Endothelial cell of umbilical vein (primary cell): ENCODE results near the gene ALS2. TPM values are rescaled to one million over a fixed set of nuclear protein-coding genes. Genes with fewer than 3 reads are reported as not detected.

Experiments used
- BruUV-seq: library from RNA; stranded (reverse); fragments of 400-500 nt; replicated peaks from 2 replicates; lab custom pipeline; 2021; lab: Mats Ljungman, UMichigan
- CTCF ChIA-PET: fragments of 300-600, 350-600 bp; sonication (Branson Sonifier 250); formaldehyde crosslinking; loops from one replicate; lab custom pipeline; 2021; ENCODE audit warnings: antibody characterized with exemption, inconsistent platforms; lab: Charles Lee
- POLR2A ChIA-PET: fragments of 300-600, 350-600 bp; sonication (Branson Sonifier 250); formaldehyde crosslinking; loops from one replicate; lab custom pipeline; 2021; ENCODE audit warnings: antibody characterized with exemption, inconsistent platforms; lab: Charles Lee
- DNase-seq: peaks from one replicate; pipeline ENCODE4 v3.0.0-alpha.2; 2011; ENCODE audit warnings: low read depth, low spot score
- FAIRE-seq: peaks from 2 replicates; lab custom pipeline; 2011; peaks lifted over from hg19 to GRCh38; lab: Jason Lieb, UNC
- H2AFZ ChIP-seq: 2 replicates; pipeline ENCODE4 v1.6.0; 2012; ENCODE audit warnings: low read depth, low read length, control low read depth, inconsistent platforms
- H3K27ac ChIP-seq: 2 replicates; pipeline ENCODE4 v1.5.1; 2011; ENCODE audit warnings: low read depth, mild to moderate bottlenecking, control low read depth, low read length, moderate library complexity; ENCODE audit not compliant: insufficient read depth
- H3K27me3 ChIP-seq, 2 experiments: 2 replicates each; pipeline versions ENCODE4 v1.6.0 to v1.6.1; 2011; ENCODE audit warnings: low read length in 2 of 2, mixed read lengths in 1 of 2; ENCODE audit not compliant: control insufficient read depth in 2 of 2, insufficient read depth in 2 of 2
- H3K36me3 ChIP-seq, 2 experiments: 2 replicates in 1 of 2; 3 replicates in 1 of 2; pipeline ENCODE4 v1.5.1; 2011; ENCODE audit warnings: low read length in 2 of 2, mild to moderate bottlenecking in 1 of 2, moderate library complexity in 1 of 2; ENCODE audit not compliant: control insufficient read depth in 2 of 2, insufficient read depth in 2 of 2; ENCODE audit errors: extremely low read depth in 1 of 2
- H3K4me1 ChIP-seq: 3 replicates; pipeline ENCODE4 v1.5.1; 2011; ENCODE audit warnings: mild to moderate bottlenecking, low read length; ENCODE audit not compliant: control insufficient read depth, insufficient read depth; ENCODE audit errors: extremely low read depth
- H3K4me2 ChIP-seq: 2 replicates; pipeline ENCODE4 v1.6.1; 2011; ENCODE audit warnings: low read length, control low read depth, mixed read lengths; ENCODE audit not compliant: insufficient read depth
- H3K4me3 ChIP-seq, 3 experiments: fragments of 200-600 bp in 1 of 3; sonication (generic), shearing (Covaris generic) in 1 of 3; replicated peaks in 1 of 3; 2 replicates each; pipeline ENCODE4 v1.5.1; 2011 to 2016; ENCODE audit warnings: control low read depth in 3 of 3, low read length in 3 of 3, mild to moderate bottlenecking in 2 of 3, inconsistent platforms in 1 of 3, low read depth in 1 of 3, moderate library complexity in 1 of 3; ENCODE audit not compliant: insufficient read depth in 1 of 3
- H3K79me2 ChIP-seq: 2 replicates; pipeline ENCODE4 v1.6.0; 2012; ENCODE audit warnings: low read length, inconsistent platforms; ENCODE audit not compliant: control insufficient read depth, insufficient read depth
- H3K9ac ChIP-seq: replicated peaks from 2 replicates; pipeline ENCODE3; 2011; ENCODE audit warnings: low read length, control low read depth; ENCODE audit not compliant: insufficient read depth; ENCODE audit errors: extremely low read depth
- H3K9me1 ChIP-seq: replicated peaks from 3 replicates; pipeline ENCODE4 v1.6.0; 2011; ENCODE audit warnings: mild to moderate bottlenecking, low read length; ENCODE audit not compliant: control insufficient read depth, insufficient read depth; ENCODE audit errors: extremely low read depth
- H3K9me3 ChIP-seq: replicated peaks from 2 replicates; pipeline ENCODE4 v1.5.1; 2012; ENCODE audit warnings: low read length, inconsistent platforms; ENCODE audit not compliant: control insufficient read depth, insufficient read depth
- H4K20me1 ChIP-seq: replicated peaks from 2 replicates; pipeline ENCODE3; 2011; ENCODE audit warnings: mild to moderate bottlenecking, low read length; ENCODE audit not compliant: control insufficient read depth, insufficient read depth; ENCODE audit errors: extremely low read depth
- EZH2 ChIP-seq: IDR thresholded peaks from 2 replicates; pipeline ENCODE4 v1.6.1; 2012; ENCODE audit warnings: borderline replicate concordance, low read depth, mild to moderate bottlenecking, moderate library complexity, low read length, inconsistent platforms; ENCODE audit not compliant: severe bottlenecking
- FOS ChIP-seq: IDR thresholded peaks from 2 replicates; pipeline ENCODE4 v1.6.1; 2011; ENCODE audit warnings: mild to moderate bottlenecking, low read length, moderate library complexity, borderline replicate concordance; ENCODE audit not compliant: insufficient read depth
- GATA2 ChIP-seq: IDR thresholded peaks from 2 replicates; pipeline ENCODE4 v1.7.0; 2011; ENCODE audit warnings: low read depth, mild to moderate bottlenecking, moderate library complexity, mixed read lengths, low read length; ENCODE audit not compliant: insufficient read length, insufficient read depth
- JUN ChIP-seq: IDR thresholded peaks from 2 replicates; pipeline ENCODE4 v1.6.1; 2011; ENCODE audit warnings: borderline replicate concordance, low read depth; ENCODE audit not compliant: insufficient read length, insufficient read depth
- MAX ChIP-seq: IDR thresholded peaks from 2 replicates; pipeline ENCODE4 v1.6.1; 2011; ENCODE audit not compliant: insufficient read depth, insufficient read length
- MYC ChIP-seq: IDR thresholded peaks from one replicate; pipeline ENCODE4 v1.6.1; 2011; ENCODE audit warnings: mild to moderate bottlenecking, low read depth, low read length
- POLR2A ChIP-seq: IDR thresholded peaks from 2 replicates; pipeline ENCODE4 v1.6.1; 2012; ENCODE audit warnings: low read depth, mild to moderate bottlenecking, control low read depth, low read length
- POLR2AphosphoS5 ChIP-seq: IDR thresholded peaks from 2 replicates; pipeline ENCODE4 v1.6.1; 2012; ENCODE audit warnings: low read depth, mild to moderate bottlenecking, control low read depth, low read length, moderate library complexity; ENCODE audit not compliant: insufficient read depth
- dilution Hi-C: fragments of 300-500 bp; cut with MboI; formaldehyde crosslinking; loops from one replicate; pipeline ENCODE4 v1.15.0; 2019; ENCODE audit warnings: low sequenced_read_pairs; ENCODE audit not compliant: extremely low pct_ligation_motif_present
- intact Hi-C: fragments of 100-400 bp; cut with micrococcal nuclease; formaldehyde crosslinking; loops from one replicate; pipeline ENCODE4 v1.10.0; 2022
- polyA plus RNA-seq, 4 experiments: library from polyadenylated mRNA; depleted of rRNA in 3 of 4; stranded (reverse) in 3 of 4; unstranded in 1 of 4; fragments of >200 nt; gene quantifications; 2 replicates each; pipeline versions ENCODE4 v1.2.1 to v1.2.3, GENCODE V29; 2011 to 2012; ENCODE audit warnings: missing spikeins in 1 of 4
- total RNA-seq: library from RNA; stranded (reverse); gene quantifications from 2 replicates; pipeline ENCODE4 v1.2.3, GENCODE V29; 2021
- TF ChIP-seq, protein P1 (sequence below), 2 donors: IDR thresholded peaks; 1 replicate in 1 of 2; 2 replicates in 1 of 2; pipeline ENCODE4 v1.5.1; 2011; ENCODE audit warnings: low read length in 2 of 2, mild to moderate bottlenecking in 2 of 2, moderate library complexity in 2 of 2, control low read depth in 1 of 2, inconsistent platforms in 1 of 2, low read depth in 1 of 2; ENCODE audit not compliant: insufficient read depth in 1 of 2; ENCODE audit errors: extremely low read depth in 1 of 2

The ALS2 gene
- total and polyA plus RNA-seq, 2 donors (not counting 3 experiments of a cell fraction or from before 2014, with no cell fraction given) = 13.1 to 36.1 TPM

DNA sequence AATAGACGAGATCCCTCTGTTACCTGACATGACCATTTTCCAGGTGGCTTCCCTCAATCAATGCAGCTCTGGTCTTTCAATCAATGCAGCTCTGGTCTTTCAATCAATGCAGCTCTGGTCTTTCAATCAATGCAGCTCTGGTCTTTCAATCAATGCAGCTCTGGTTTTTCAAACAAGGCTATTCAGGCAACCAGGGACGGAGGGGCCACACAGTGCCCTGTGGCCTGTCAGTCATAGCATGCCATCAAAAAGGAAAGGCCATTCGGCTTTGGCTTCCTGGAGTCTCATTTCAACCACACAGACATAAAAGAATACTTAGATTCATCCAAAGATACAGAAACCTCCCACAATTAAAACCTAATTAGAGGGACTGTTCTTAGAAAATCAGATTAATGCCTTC is 95.6 kb downstream of the ALS2 start:
- H3K9me1 ChIP-seq = no peaks in the 10 kb centered on the region
- H3K9me3 ChIP-seq = no peaks in the 10 kb centered on the region
- intact Hi-C loops (no loop called here), dilution Hi-C loops (no loop called here)
- no peak overlapping the region for H3K9ac ChIP-seq
- TF ChIP-seq MYC = no peak
- TF ChIP-seq JUN = no peak
- no peak for TF ChIP-seq MAX
- TF ChIP-seq, protein P1, sequence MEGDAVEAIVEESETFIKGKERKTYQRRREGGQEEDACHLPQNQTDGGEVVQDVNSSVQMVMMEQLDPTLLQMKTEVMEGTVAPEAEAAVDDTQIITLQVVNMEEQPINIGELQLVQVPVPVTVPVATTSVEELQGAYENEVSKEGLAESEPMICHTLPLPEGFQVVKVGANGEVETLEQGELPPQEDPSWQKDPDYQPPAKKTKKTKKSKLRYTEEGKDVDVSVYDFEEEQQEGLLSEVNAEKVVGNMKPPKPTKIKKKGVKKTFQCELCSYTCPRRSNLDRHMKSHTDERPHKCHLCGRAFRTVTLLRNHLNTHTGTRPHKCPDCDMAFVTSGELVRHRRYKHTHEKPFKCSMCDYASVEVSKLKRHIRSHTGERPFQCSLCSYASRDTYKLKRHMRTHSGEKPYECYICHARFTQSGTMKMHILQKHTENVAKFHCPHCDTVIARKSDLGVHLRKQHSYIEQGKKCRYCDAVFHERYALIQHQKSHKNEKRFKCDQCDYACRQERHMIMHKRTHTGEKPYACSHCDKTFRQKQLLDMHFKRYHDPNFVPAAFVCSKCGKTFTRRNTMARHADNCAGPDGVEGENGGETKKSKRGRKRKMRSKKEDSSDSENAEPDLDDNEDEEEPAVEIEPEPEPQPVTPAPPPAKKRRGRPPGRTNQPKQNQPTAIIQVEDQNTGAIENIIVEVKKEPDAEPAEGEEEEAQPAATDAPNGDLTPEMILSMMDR (IDR thresholded peaks at IDR 0.05; ENCODE audit: extremely low read depth in 1 of 2, insufficient read depth in 1 of 2, low read depth in 1 of 2, low read length in 2 of 2) = no peak
- no peak for TF ChIP-seq FOS
- no peak for TF ChIP-seq POLR2A
- TF ChIP-seq POLR2AphosphoS5 = no peak
- TF ChIP-seq GATA2 = no peak
- no peak for TF ChIP-seq EZH2
- H3K4me2 ChIP-seq = no peak overlapping the region
- H2AFZ ChIP-seq = no peak overlapping the region
- CTCF ChIA-PET = interaction anchor here (1.2 to 1.5 kb wide), 2 partner anchors 45 to 50 kb away, joined by 3 read pairs; no protein-coding TSS in a partner anchor
- H3K36me3 ChIP-seq = no peaks in the 10 kb centered on the region
- H3K4me3 ChIP-seq = no peak overlapping the region
- no peaks in the 10 kb centered on the region for H4K20me1 ChIP-seq
- DNase-seq (no peak), FAIRE-seq (no peak)
- H3K27ac ChIP-seq = no peak overlapping the region
- no peaks in the 10 kb centered on the region for H3K27me3 ChIP-seq
- POLR2A ChIA-PET = no interaction called here
- no peaks in the 10 kb centered on the region for H3K4me1 ChIP-seq
- H3K79me2 ChIP-seq = no peaks in the 10 kb centered on the region
- BruUV-seq = no TSS peak
